ENCODE data around the gene KDM2A.

Gene KDM2A

DNA sequence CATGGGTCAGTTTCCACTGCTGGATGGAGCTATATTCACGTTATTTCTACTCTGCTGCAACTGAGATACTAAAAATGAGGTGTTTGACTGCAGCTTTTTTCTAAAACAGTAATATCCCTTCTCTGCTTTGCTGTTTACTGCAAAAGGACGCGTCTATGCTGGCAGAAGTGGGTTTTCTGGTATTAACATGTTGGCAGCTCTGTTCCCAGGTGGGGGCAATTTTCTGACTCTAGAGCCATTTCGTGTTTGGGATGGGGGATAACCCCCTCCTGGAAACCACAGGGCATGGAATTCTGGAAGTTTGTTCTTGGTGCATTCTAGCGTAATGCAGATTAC, 152.1 kb downstream of the KDM2A start:
- H3F3A ChIP-seq (ENCODE audit: low read depth): peaks cover 13% of the 10 kb centered on the region
- H3K4me2 ChIP-seq (ENCODE audit: low read depth, low read length, poor library complexity, severe bottlenecking): peak overlapping the region; percentile 97
- peaks cover 97% of the 10 kb centered on the region for H3K79me2 ChIP-seq (ENCODE audit: insufficient read depth, low read length)
- H2AFZ ChIP-seq (ENCODE audit: low read length): no peak overlapping the region
- no peaks in the 10 kb centered on the region for H3K27me3 ChIP-seq (ENCODE audit: insufficient read depth, low read length, poor library complexity, severe bottlenecking)
- TF ChIP-seq EZH2phosphoT487 (IDR thresholded peaks at IDR 0.05; ENCODE audit: borderline replicate concordance) (no peak), CTCF (conservative IDR thresholded peaks at IDR 0.05; ENCODE audit: low read length) (no peak)
- H3K4me3 ChIP-seq (ENCODE audit: low read length, poor library complexity, severe bottlenecking): peak overlapping the region; percentile 90
- H3K36me3 ChIP-seq (ENCODE audit: insufficient read depth, low read length): peaks cover 5% of the 10 kb centered on the region; the same call in 1 of the 2 replicates
- peaks cover 65% of the 10 kb centered on the region for H4K20me1 ChIP-seq (ENCODE audit: insufficient read depth, low read length, poor library complexity, severe bottlenecking)
- H3K9ac ChIP-seq (ENCODE audit: low read depth, low read length, poor library complexity, severe bottlenecking): peak overlapping the region; percentile 94
- no peaks in the 10 kb centered on the region for H3K9me3 ChIP-seq (ENCODE audit: insufficient read depth, low read depth, low read length)
- H3K9me2 ChIP-seq (replicated peaks; ENCODE audit: low read depth, low read length): no peaks in the 10 kb centered on the region
- peaks cover 69% of the 10 kb centered on the region for H3K4me1 ChIP-seq (ENCODE audit: insufficient read depth, low read length, poor library complexity, severe bottlenecking)

GRCh38 chr11:67271541-67272284, 152.7 kb downstream of the KDM2A start:
- TF ChIP-seq EZH2phosphoT487 (IDR thresholded peaks at IDR 0.05; ENCODE audit: borderline replicate concordance): no peak
- no peak for TF ChIP-seq CTCF (conservative IDR thresholded peaks at IDR 0.05; ENCODE audit: low read length)
- H3F3A ChIP-seq (ENCODE audit: low read depth): peaks cover 18% of the 10 kb centered on the region
- H3K9ac ChIP-seq (ENCODE audit: low read depth, low read length, poor library complexity, severe bottlenecking): peak overlapping the region; percentile 94
- no peaks in the 10 kb centered on the region for H3K9me2 ChIP-seq (replicated peaks; ENCODE audit: low read depth, low read length)
- H3K4me1 ChIP-seq (ENCODE audit: insufficient read depth, low read length, poor library complexity, severe bottlenecking): peaks cover 74% of the 10 kb centered on the region
- H3K9me3 ChIP-seq (ENCODE audit: insufficient read depth, low read depth, low read length): no peaks in the 10 kb centered on the region
- H2AFZ ChIP-seq (ENCODE audit: low read length): no peak overlapping the region
- peaks cover 65% of the 10 kb centered on the region for H4K20me1 ChIP-seq (ENCODE audit: insufficient read depth, low read length, poor library complexity, severe bottlenecking)
- H3K4me3 ChIP-seq (ENCODE audit: low read length, poor library complexity, severe bottlenecking): peak overlapping the region; percentile 90
- peaks cover 100% of the 10 kb centered on the region for H3K79me2 ChIP-seq (ENCODE audit: insufficient read depth, low read length)
- peak overlapping the region; percentile 97 for H3K4me2 ChIP-seq (ENCODE audit: low read depth, low read length, poor library complexity, severe bottlenecking)
- H3K27me3 ChIP-seq (ENCODE audit: insufficient read depth, low read length, poor library complexity, severe bottlenecking): no peaks in the 10 kb centered on the region
- H3K36me3 ChIP-seq (ENCODE audit: insufficient read depth, low read length): peaks cover 5% of the 10 kb centered on the region; the same call in 1 of the 2 replicates

GRCh38 chr11:67272327-67273259, 153.5 kb downstream of the KDM2A start:
- peaks cover 80% of the 10 kb centered on the region for H3K4me1 ChIP-seq (ENCODE audit: insufficient read depth, low read length, poor library complexity, severe bottlenecking)
- H3K79me2 ChIP-seq (ENCODE audit: insufficient read depth, low read length): peaks cover 96% of the 10 kb centered on the region
- peak overlapping the region; percentile 97 for H3K4me2 ChIP-seq (ENCODE audit: low read depth, low read length, poor library complexity, severe bottlenecking)
- H3F3A ChIP-seq (ENCODE audit: low read depth): peaks cover 23% of the 10 kb centered on the region
- H3K9me2 ChIP-seq (replicated peaks; ENCODE audit: low read depth, low read length): no peaks in the 10 kb centered on the region
- TF ChIP-seq CTCF (conservative IDR thresholded peaks at IDR 0.05; ENCODE audit: low read length): no peak
- no peak for TF ChIP-seq EZH2phosphoT487 (IDR thresholded peaks at IDR 0.05; ENCODE audit: borderline replicate concordance)
- H3K9ac ChIP-seq (ENCODE audit: low read depth, low read length, poor library complexity, severe bottlenecking): peak overlapping the region; percentile 94
- H3K9me3 ChIP-seq (ENCODE audit: insufficient read depth, low read depth, low read length): no peaks in the 10 kb centered on the region
- no peaks in the 10 kb centered on the region for H3K27me3 ChIP-seq (ENCODE audit: insufficient read depth, low read length, poor library complexity, severe bottlenecking)
- H3K36me3 ChIP-seq (ENCODE audit: insufficient read depth, low read length): peaks cover 5% of the 10 kb centered on the region; the same call in 1 of the 2 replicates
- peak overlapping the region; percentile 90 for H3K4me3 ChIP-seq (ENCODE audit: low read length, poor library complexity, severe bottlenecking)
- H2AFZ ChIP-seq (ENCODE audit: low read length): no peak overlapping the region
- peaks cover 61% of the 10 kb centered on the region for H4K20me1 ChIP-seq (ENCODE audit: insufficient read depth, low read length, poor library complexity, severe bottlenecking)
